ENCODE measurements around the gene IRF2BP1. TPM values are rescaled to one million over a fixed set of nuclear protein-coding genes. Genes with fewer than 3 reads are reported as not detected.

The IRF2BP1 gene
- polyA plus RNA-seq, 3 donors, result 2.0 to 3.9 (median 2.1) TPM

DNA sequence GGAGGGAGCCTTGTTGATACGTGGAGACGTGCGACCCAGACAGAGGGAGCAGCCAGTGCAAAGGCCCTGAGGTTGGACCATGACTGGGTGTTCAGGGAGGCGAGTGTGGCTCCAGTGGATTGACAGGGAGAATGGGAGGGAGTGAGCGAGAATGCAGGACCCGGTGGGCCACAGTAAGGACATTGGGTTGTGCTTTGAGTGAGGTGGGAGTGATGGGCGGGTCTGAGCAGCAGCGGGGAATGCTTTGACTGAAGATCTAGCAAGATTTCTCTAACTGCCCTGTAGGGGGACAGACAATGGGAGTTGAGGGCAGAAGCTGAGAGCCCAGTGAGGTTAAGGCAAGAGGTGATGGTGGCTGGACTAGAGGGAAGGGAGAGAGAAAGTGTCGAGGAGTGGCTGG lies 36.3 kb upstream of the IRF2BP1 start:
- H3K4me3 Mint-ChIP-seq, result no peak overlapping the region
- Histone ChIP-seq H3K9me3 (replicated peaks in 1 of 2; ENCODE audit: control insufficient read depth in 1 of 2, insufficient read depth in 1 of 2, low read length in 2 of 2) (no peaks in the 10 kb centered on the region), H3K9ac (ENCODE audit: insufficient read depth, low read length, poor library complexity, severe bottlenecking) (no peak overlapping the region), H2AFZ (ENCODE audit: insufficient read depth, low read depth, low read length, poor library complexity, severe bottlenecking) (no peak overlapping the region), H3K27me3 (ENCODE audit: control insufficient read depth in 2 of 2, insufficient read depth in 2 of 2, low read length in 2 of 2) (no peaks in the 10 kb centered on the region), H3K4me3 (replicated peaks in 1 of 3; ENCODE audit: low read depth in 2 of 3, low read length in 3 of 3) (no peak overlapping the region), H3K79me2 (ENCODE audit: insufficient read depth, low read length) (no peaks in the 10 kb centered on the region), H3K4me2 (replicated peaks; ENCODE audit: extremely low read depth, low read length, poor library complexity, severe bottlenecking) (no peak overlapping the region), H3K27ac (ENCODE audit: low read depth in 1 of 2, low read length in 2 of 2) (no peak overlapping the region), H3K36me3 (replicated peaks in 1 of 2; ENCODE audit: control insufficient read depth in 1 of 2, insufficient read depth in 2 of 2, low read length in 2 of 2) (no peaks in the 10 kb centered on the region), H4K20me1 (ENCODE audit: insufficient read depth, low read length) (no peaks in the 10 kb centered on the region), H3K4me1 (ENCODE audit: control insufficient read depth in 1 of 2, insufficient read depth in 2 of 2, low read length in 2 of 2) (no peaks in the 10 kb centered on the region)
- TF ChIP-seq, protein P1, sequence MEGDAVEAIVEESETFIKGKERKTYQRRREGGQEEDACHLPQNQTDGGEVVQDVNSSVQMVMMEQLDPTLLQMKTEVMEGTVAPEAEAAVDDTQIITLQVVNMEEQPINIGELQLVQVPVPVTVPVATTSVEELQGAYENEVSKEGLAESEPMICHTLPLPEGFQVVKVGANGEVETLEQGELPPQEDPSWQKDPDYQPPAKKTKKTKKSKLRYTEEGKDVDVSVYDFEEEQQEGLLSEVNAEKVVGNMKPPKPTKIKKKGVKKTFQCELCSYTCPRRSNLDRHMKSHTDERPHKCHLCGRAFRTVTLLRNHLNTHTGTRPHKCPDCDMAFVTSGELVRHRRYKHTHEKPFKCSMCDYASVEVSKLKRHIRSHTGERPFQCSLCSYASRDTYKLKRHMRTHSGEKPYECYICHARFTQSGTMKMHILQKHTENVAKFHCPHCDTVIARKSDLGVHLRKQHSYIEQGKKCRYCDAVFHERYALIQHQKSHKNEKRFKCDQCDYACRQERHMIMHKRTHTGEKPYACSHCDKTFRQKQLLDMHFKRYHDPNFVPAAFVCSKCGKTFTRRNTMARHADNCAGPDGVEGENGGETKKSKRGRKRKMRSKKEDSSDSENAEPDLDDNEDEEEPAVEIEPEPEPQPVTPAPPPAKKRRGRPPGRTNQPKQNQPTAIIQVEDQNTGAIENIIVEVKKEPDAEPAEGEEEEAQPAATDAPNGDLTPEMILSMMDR (IDR thresholded peaks at IDR 0.05), result peak; percentile 20
- peaks cover 0 to 2% (median 0%) of the 10 kb centered on the region in 7 donors for H3K9me3 Mint-ChIP-seq
- H3K4me1 Mint-ChIP-seq, result no peaks in the 10 kb centered on the region
- no peaks in the 10 kb centered on the region for H3K36me3 Mint-ChIP-seq
- 84% methylated on average over 8 of the region's 9 CpGs for WGBS (ENCODE audit: insufficient coverage)
- H3K27ac Mint-ChIP-seq, result no peak overlapping the region
- DNase-seq, result no peak
- intact Hi-C loops (cut with micrococcal nuclease), result loop anchor here in 1 of 2 donors (10.0 kb wide), 1 partner anchor 57 kb away; the partner anchor contains the start of genes FOXA3 and SYMPK
- peaks cover 14 to 35% (median 29%) of the 10 kb centered on the region in 3 donors for H3K27me3 Mint-ChIP-seq (ENCODE audit: low read depth in 3 of 3)

DNA sequence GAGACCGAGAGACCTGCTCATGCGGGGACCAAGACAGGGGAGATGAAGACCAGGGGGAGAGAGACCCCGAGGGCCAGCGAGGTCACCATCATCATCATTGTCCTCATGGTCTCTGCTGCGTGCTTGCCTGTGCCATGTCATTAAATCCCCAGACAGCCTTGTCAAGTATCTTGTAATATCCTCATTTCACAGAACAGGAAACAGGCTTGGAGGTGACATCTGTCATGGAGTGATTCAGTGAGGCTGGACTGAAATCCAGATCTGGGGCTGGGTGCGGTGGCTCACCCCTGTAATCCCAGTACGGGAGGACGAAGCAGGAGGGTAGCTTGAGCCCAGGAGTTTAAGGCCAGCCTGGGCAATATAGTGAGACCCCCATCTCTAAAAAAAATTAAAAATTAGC lies 34.5 kb upstream of the IRF2BP1 start:
- no peaks in the 10 kb centered on the region for H3K79me2 ChIP-seq (ENCODE audit: insufficient read depth, low read length)
- no peak overlapping the region for H3K4me3 ChIP-seq (replicated peaks in 1 of 3; ENCODE audit: low read depth in 2 of 3, low read length in 3 of 3)
- TF ChIP-seq, protein P1 (IDR thresholded peaks at IDR 0.05), result no peak
- H3K36me3 ChIP-seq (replicated peaks in 1 of 2; ENCODE audit: control insufficient read depth in 1 of 2, insufficient read depth in 2 of 2, low read length in 2 of 2), result no peaks in the 10 kb centered on the region
- H3K4me1 Mint-ChIP-seq, result no peaks in the 10 kb centered on the region
- H3K36me3 Mint-ChIP-seq, result no peaks in the 10 kb centered on the region
- DNase-seq, result no peak
- H3K4me2 ChIP-seq (replicated peaks; ENCODE audit: extremely low read depth, low read length, poor library complexity, severe bottlenecking), result no peak overlapping the region
- H3K9ac ChIP-seq (ENCODE audit: insufficient read depth, low read length, poor library complexity, severe bottlenecking), result no peak overlapping the region
- peak overlapping the region in 2 of 7 donors; percentile 9 to 37 for H3K27ac Mint-ChIP-seq
- H3K4me1 ChIP-seq (ENCODE audit: control insufficient read depth in 1 of 2, insufficient read depth in 2 of 2, low read length in 2 of 2), result no peaks in the 10 kb centered on the region
- intact Hi-C loops (cut with micrococcal nuclease), result loop anchor here in 1 of 2 donors (10.0 kb wide), 1 partner anchor 56 kb away; the partner anchor contains the start of genes FOXA3 and SYMPK
- no peaks in the 10 kb centered on the region for H3K9me3 Mint-ChIP-seq
- no peak overlapping the region for H2AFZ ChIP-seq (ENCODE audit: insufficient read depth, low read depth, low read length, poor library complexity, severe bottlenecking)
- H3K27ac ChIP-seq (ENCODE audit: low read depth in 1 of 2, low read length in 2 of 2), result no peak overlapping the region
- no peaks in the 10 kb centered on the region for H3K9me3 ChIP-seq (replicated peaks in 1 of 2; ENCODE audit: control insufficient read depth in 1 of 2, insufficient read depth in 1 of 2, low read length in 2 of 2)
- H3K27me3 Mint-ChIP-seq (ENCODE audit: low read depth in 3 of 3), result peaks cover 17 to 44% (median 36%) of the 10 kb centered on the region in 3 donors
- no peaks in the 10 kb centered on the region for H3K27me3 ChIP-seq (ENCODE audit: control insufficient read depth in 2 of 2, insufficient read depth in 2 of 2, low read length in 2 of 2)
- no peaks in the 10 kb centered on the region for H4K20me1 ChIP-seq (ENCODE audit: insufficient read depth, low read length)
- 100% methylated on average over 3 of the region's 8 CpGs for WGBS (ENCODE audit: insufficient coverage)
- peak overlapping the region in 1 of 2 donors; percentile 51 for H3K4me3 Mint-ChIP-seq

Measured in CD14-positive monocyte (primary cell).